K562 (cell line): ENCODE results near the gene GNB2. TPM values are rescaled to one million over a fixed set of nuclear protein-coding genes. Genes with fewer than 3 reads are reported as not detected.

Experiments
- ATAC-seq: fragments of 200-7000 bp; cut with Tn5 transposase; 3 replicates; pipeline ENCODE4 v1.9.1; 2020; ENCODE audit warnings: moderate library complexity
- BruUV-seq: library from RNA; stranded (reverse); fragments of 400-500 nt; replicated peaks from 2 replicates; lab custom pipeline; 2021; lab: Mats Ljungman, UMichigan
- CTCF ChIA-PET: fragments of 300-600 bp; formaldehyde crosslinking; extraction: SDS; loops from one replicate; lab custom pipeline; 2021; ENCODE audit warnings: low intra/inter-chr PET ratio; lab: Yijun Ruan, JAX
- POLR2A ChIA-PET: fragments of 300-600, 350-650 bp; sonication (Branson Sonifier 250); formaldehyde crosslinking; extraction: SDS; loops from one replicate; lab custom pipeline; 2021; ENCODE audit warnings: antibody characterized with exemption, inconsistent platforms; lab: Yijun Ruan, JAX
- DNase-seq, 4 experiments: peaks; one replicate each; pipeline versions ENCODE4 v3.0.0 to v3.0.0-alpha.2; 2011 to 2018; ENCODE audit warnings: low spot score in 3 of 4, mixed read lengths in 3 of 4; ENCODE audit errors: extremely low read depth in 1 of 4
- FAIRE-seq: peaks from 2 replicates; lab custom pipeline; 2011; peaks lifted over from hg19 to GRCh38; lab: Jason Lieb, UNC
- H2AFZ ChIP-seq: 2 replicates; pipeline ENCODE4 v1.6.0; 2011; ENCODE audit warnings: low read depth, low read length, control low read depth, inconsistent platforms
- H3K27ac ChIP-seq: fragments of 200-600 bp; 3 replicates; pipeline ENCODE4 v1.8.0; 2011; ENCODE audit warnings: low read depth, mild to moderate bottlenecking, control low read depth, inconsistent platforms, low read length, moderate library complexity, mixed read lengths; ENCODE audit errors: extremely low read depth
- H3K27me3 ChIP-seq, 2 experiments: fragments of 300-600 bp in 1 of 2; 2 replicates in 1 of 2; 3 replicates in 1 of 2; pipeline versions ENCODE4 v1.6.0 to v1.8.0; 2011; ENCODE audit warnings: inconsistent platforms in 2 of 2, low read length in 2 of 2, mild to moderate bottlenecking in 1 of 2, mixed read lengths in 1 of 2, moderate library complexity in 1 of 2; ENCODE audit not compliant: control insufficient read depth in 2 of 2, insufficient read depth in 2 of 2
- H3K36me3 ChIP-seq: fragments of 300-600 bp; 3 replicates; pipeline ENCODE4 v1.8.0; 2011; ENCODE audit warnings: mild to moderate bottlenecking, low read length, inconsistent platforms; ENCODE audit not compliant: control insufficient read depth, insufficient read depth
- H3K4me1 ChIP-seq, 2 experiments: fragments of 200-600 bp in 1 of 2; replicated peaks in 1 of 2; 2 replicates in 1 of 2; 3 replicates in 1 of 2; pipeline versions ENCODE4 v1.5.1 to v1.8.0; 2011; ENCODE audit warnings: inconsistent platforms in 2 of 2, low read length in 2 of 2, mild to moderate bottlenecking in 1 of 2, mixed read lengths in 1 of 2, moderate library complexity in 1 of 2; ENCODE audit not compliant: control insufficient read depth in 2 of 2, insufficient read depth in 2 of 2
- H3K4me2 ChIP-seq: 2 replicates; pipeline ENCODE4 v1.6.1; 2011; ENCODE audit warnings: low read length, control low read depth, inconsistent platforms, mixed read lengths; ENCODE audit not compliant: insufficient read depth
- H3K4me3 ChIP-seq: fragments of 200-600 bp; sonication (generic), shearing (Covaris generic); 2 replicates; pipeline ENCODE4 v1.5.1; 2016; ENCODE audit warnings: control low read depth, inconsistent platforms
- H3K79me2 ChIP-seq: fragments of 200-600 bp; 3 replicates; pipeline ENCODE4 v1.8.0; 2011; ENCODE audit warnings: low read length, inconsistent platforms; ENCODE audit not compliant: control insufficient read depth, insufficient read depth
- H3K9ac ChIP-seq, 2 experiments: 2 replicates each; pipeline versions ENCODE4 v1.6.0 to v1.6.1; 2011; ENCODE audit warnings: low read depth in 2 of 2, low read length in 2 of 2, control low read depth in 1 of 2, inconsistent platforms in 1 of 2, mild to moderate bottlenecking in 1 of 2, mixed read lengths in 1 of 2; ENCODE audit not compliant: insufficient read depth in 1 of 2
- H3K9me1 ChIP-seq: one replicate; pipeline ENCODE4 v1.6.0; 2011; ENCODE audit warnings: inconsistent platforms, mild to moderate bottlenecking, low read length, moderate library complexity; ENCODE audit not compliant: control insufficient read depth, insufficient read depth
- H3K9me3 ChIP-seq: replicated peaks from 2 replicates; pipeline ENCODE4 v1.5.1; 2011; ENCODE audit warnings: low read depth, low read length, inconsistent platforms; ENCODE audit not compliant: control insufficient read depth, insufficient read depth
- H4K20me1 ChIP-seq: replicated peaks from 2 replicates; pipeline ENCODE4 v1.6.1; 2011; ENCODE audit warnings: low read length, inconsistent platforms, mixed read lengths; ENCODE audit not compliant: control insufficient read depth, insufficient read depth
- CGGBP1 ChIP-seq: fragments of 250-450 bp; sonication (Bioruptor Pico); IDR thresholded peaks from 2 replicates; pipeline ENCODE4 v1.9.0; 2021; ENCODE audit warnings: mild to moderate bottlenecking
- CUX1 ChIP-seq: fragments of 200-800 bp; sonication (Bioruptor generic); IDR thresholded peaks from 2 replicates; pipeline ENCODE4 v1.6.1; 2016; ENCODE audit warnings: missing genetic modification characterization, missing compliant biosample characterization
- EGR1 ChIP-seq: fragments of 450-650 bp; conservative IDR thresholded peaks from 2 replicates; pipeline ENCODE4 v1.6.1; 2017; ENCODE audit warnings: mild to moderate bottlenecking
- FOXP4 ChIP-seq: sonication (generic); formaldehyde crosslinking; IDR thresholded peaks from 2 replicates; pipeline ENCODE4 v1.8.0; 2022; ENCODE audit warnings: mild to moderate bottlenecking, missing genetic modification reagents, borderline replicate concordance
- FUS ChIP-seq: fragments of 200-400 bp; formaldehyde crosslinking; optimal IDR thresholded peaks from 2 replicates; pipeline ENCODE3; 2017; ENCODE audit warnings: low read depth, low read length
- HSF4 ChIP-seq: fragments of 250-450 bp; sonication (Bioruptor Pico); IDR thresholded peaks from 2 replicates; pipeline ENCODE4 v2.1.2; 2022; ENCODE audit warnings: mild to moderate bottlenecking, moderate library complexity, borderline replicate concordance
- MEF2D ChIP-seq: conservative IDR thresholded peaks from 2 replicates; pipeline ENCODE4 v1.6.1; 2016; ENCODE audit warnings: low read depth, missing genetic modification characterization, missing compliant biosample characterization
- MYBL2 ChIP-seq, 2 experiments: fragments of 450-650 bp in 1 of 2; sonication (generic) in 1 of 2; formaldehyde crosslinking in 1 of 2; IDR thresholded peaks; 2 replicates each; pipeline versions ENCODE4 v1.6.1 to v1.8.1; 2017 to 2022; ENCODE audit warnings: borderline replicate concordance in 1 of 2, inconsistent platforms in 1 of 2, low read depth in 1 of 2, mild to moderate bottlenecking in 1 of 2, missing genetic modification reagents in 1 of 2, moderate library complexity in 1 of 2
- NCOA1 ChIP-seq: fragments of 450-650 bp; IDR thresholded peaks from 2 replicates; pipeline ENCODE4 v1.6.1; 2016; ENCODE audit warnings: low read depth
- NFIC ChIP-seq: fragments of 450-650 bp; IDR thresholded peaks from 2 replicates; pipeline ENCODE4 v1.6.1; 2017; ENCODE audit warnings: mild to moderate bottlenecking, inconsistent platforms
- PHF20 ChIP-seq: fragments of 450-650 bp; IDR thresholded peaks from 2 replicates; pipeline ENCODE4 v1.6.1; 2018; ENCODE audit not compliant: partially characterized antibody
- SMAD4 ChIP-seq: fragments of 250-450 bp; sonication (Bioruptor Pico); conservative IDR thresholded peaks from 2 replicates; pipeline ENCODE4 v1.8.0; 2021; ENCODE audit warnings: inconsistent platforms, mild to moderate bottlenecking, moderate library complexity
- XRCC5 ChIP-seq: fragments of 200-400 bp; formaldehyde crosslinking; IDR thresholded peaks from 2 replicates; pipeline ENCODE4 v1.6.1; 2017; ENCODE audit warnings: low read depth, mild to moderate bottlenecking, low read length
- ZNF12 ChIP-seq: sonication (generic); formaldehyde crosslinking; IDR thresholded peaks from 2 replicates; pipeline ENCODE4 v1.4.0; 2020; ENCODE audit warnings: mild to moderate bottlenecking, missing genetic modification reagents
- WGBS: fragments of 100-300 bp; shearing (Covaris generic); methylation state at CpG from one replicate; pipeline ENCODE4 v1.1.6; 2016; ENCODE audit warnings: low coverage, mixed read lengths; ENCODE audit not compliant: insufficient coverage; ENCODE audit errors: missing lambda C conversion rate; 5-methylcytosine and 5-hydroxymethylcytosine counted together
- in situ Hi-C: fragments of 300-500 bp; cut with MboI; formaldehyde crosslinking; loops from 4 replicates; pipeline ENCODE4 v1.15.0; 2018; ENCODE audit warnings: inconsistent platforms, mixed read lengths
- intact Hi-C: fragments of 100-400 bp; cut with micrococcal nuclease; formaldehyde crosslinking; loops from 2 replicates; pipeline ENCODE4 v1.14.2; 2022
- polyA plus RNA-seq, 8 experiments: library from polyadenylated mRNA; depleted of rRNA in 4 of 8; stranded (reverse) in 5 of 8; unstranded in 3 of 8; fragments of >200 nt; fragmentation: Nextera tagmentation in 2 of 8; fragmentation: Illumina TruSeq in 1 of 8; extraction: Ambion mirVana in 2 of 8; extraction: Trizol in 1 of 8; gene quantifications; 2 replicates each; pipeline versions ENCODE4 v1.2.1 to v1.2.3, GENCODE V29; 2011 to 2014; ENCODE audit warnings: inconsistent platforms in 1 of 8, missing spikeins in 1 of 8
- total RNA-seq, 7 experiments: library from RNA; depleted of rRNA in 6 of 7; stranded (reverse); fragments of >200 nt in 6 of 7; fragmentation: Illumina TruSeq in 2 of 7; extraction: Trizol in 2 of 7; gene quantifications; 2 replicates each; pipeline versions ENCODE4 v1.2.1 to v1.2.3, GENCODE V29; 2011 to 2021; ENCODE audit warnings: low replicate concordance in 1 of 7

The GNB2 gene
- total and polyA plus RNA-seq, 9 of the 15 experiments (the other 6 are each of a cell fraction or from before 2014, with no cell fraction given) = 0.65 to 320 (median 104) TPM

- TF ChIP-seq CUX1 (no peak), NFIC (no peak), HSF4 (CRISPR knock-in tag) (no peak)
These were observed 36.9 kb downstream of the GNB2 start (continued) for GRCh38 chr7:100710452-100710851.

GRCh38 chr7:100711369-100711768, 37.8 kb downstream of the GNB2 start:
- Histone ChIP-seq H3K4me1 (peaks cover 6 to 14% of the 10 kb centered on the region in 2 experiments; a peak in 4 of 5 replicates), H3K4me3 (no peak overlapping the region), H3K27me3 (peaks cover 7 to 13% of the 10 kb centered on the region in 2 experiments), H4K20me1 (0 out of 2 replicates have a peak, but pooled peaks cover 4% of the 10 kb centered on the region), H3K9me1 (no peaks in the 10 kb centered on the region), H3K27ac (no peak overlapping the region), H2AFZ (no peak overlapping the region), H3K9me3 (no peaks in the 10 kb centered on the region), H3K9ac (peak overlapping the region in 1 of 2 experiments; percentile 63; a peak in 1 of 4 replicates), H3K4me2 (no peak overlapping the region), H3K36me3 (peaks cover 22% of the 10 kb centered on the region), H3K79me2 (peaks cover 20% of the 10 kb centered on the region)
- FAIRE-seq = no peak
- intact Hi-C loops = no loop called here
- DNase-seq = no peak
- BruUV-seq = no TSS peak
- in situ Hi-C loops = no loop called here
- ChIA-PET POLR2A (interaction anchor here (1.5 kb wide), 1 partner anchor 11 kb away, joined by 7 read pairs; no protein-coding TSS in a partner anchor), CTCF (no interaction called here)
- ATAC-seq = no peak
- WGBS = 87% methylated on average over 11 of the region's 11 CpGs
- TF ChIP-seq EGR1 (no peak), SMAD4 (CRISPR knock-in tag) (no peak), ZNF12 (CRISPR knock-in tag) (no peak), NCOA1 (no peak), FOXP4 (CRISPR knock-in tag) (no peak), FUS (no peak), XRCC5 (no peak), PHF20 (no peak), MYBL2 (IDR thresholded peaks at IDR 0.05; ENCODE audit: low read depth) (no peak), MYBL2 (CRISPR knock-in tag; IDR thresholded peaks at IDR 0.05; ENCODE audit: borderline replicate concordance) (no peak), MEF2D (tag) (no peak), CGGBP1 (CRISPR knock-in tag) (no peak)
